ENCODE measurements around the gene CYB5D1.

DNA sequence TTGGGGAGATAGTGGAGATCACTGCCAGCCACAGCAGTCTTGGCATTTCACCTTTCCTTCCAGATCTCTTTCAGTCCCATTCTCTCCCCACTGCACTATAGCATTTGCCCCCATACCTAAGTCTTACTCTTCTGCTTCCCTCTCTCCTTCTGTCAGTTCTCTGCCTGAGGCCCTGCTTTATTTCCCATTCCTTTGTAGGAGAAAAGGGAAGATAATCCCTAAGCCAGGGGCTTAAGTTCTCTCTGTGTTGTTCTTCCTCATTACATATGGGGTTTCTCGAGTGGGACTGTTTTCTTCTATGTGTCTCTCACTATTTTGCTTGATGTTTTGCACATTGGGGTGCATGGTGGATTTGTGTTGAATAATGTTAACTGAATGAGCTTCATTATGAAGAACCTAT lies 17.4 kb upstream of the CYB5D1 start:
- TF ChIP-seq CTCF (IDR thresholded peaks at IDR 0.05), result no peak
- TF ChIP-seq POLR2A (IDR thresholded peaks at IDR 0.05), result no peak
- TF ChIP-seq EP300 (IDR thresholded peaks at IDR 0.05), result no peak

Measured in gastroesophageal sphincter (tissue), 3 donors.